WTC11 (cell line): ENCODE results near the gene LCE3E.

Experiments
- AR ChIP-seq: fragments of 250-450 bp; sonication (Bioruptor Pico); IDR thresholded peaks from 2 replicates; pipeline ENCODE4 v1.9.0; 2021; ENCODE audit warnings: mild to moderate bottlenecking
- E2F4 ChIP-seq: sonication (generic); formaldehyde crosslinking; IDR thresholded peaks from 2 replicates; pipeline ENCODE4 v1.8.1; 2022; ENCODE audit warnings: low read depth, mild to moderate bottlenecking, moderate library complexity, missing genetic modification reagents, borderline replicate concordance
- ETV6 ChIP-seq: sonication (generic); formaldehyde crosslinking; IDR thresholded peaks from 2 replicates; pipeline ENCODE4 v1.8.1; 2022; ENCODE audit warnings: mild to moderate bottlenecking, missing genetic modification reagents
- MAX ChIP-seq: sonication (generic); formaldehyde crosslinking; IDR thresholded peaks from 2 replicates; pipeline ENCODE4 v1.8.0; 2022; ENCODE audit warnings: mild to moderate bottlenecking, missing genetic modification reagents
- TCF7 ChIP-seq: sonication (generic); formaldehyde crosslinking; IDR thresholded peaks from 2 replicates; pipeline ENCODE4 v1.8.0; 2022; ENCODE audit warnings: mild to moderate bottlenecking, low read depth, missing genetic modification reagents, moderate library complexity

- TF ChIP-seq ETV6 (CRISPR knock-in tag) (no peak), MAX (CRISPR knock-in tag) (no peak), E2F4 (no peak), AR (CRISPR knock-in tag) (no peak), TCF7 (CRISPR knock-in tag) (no peak)
Measured at GRCh38 chr1:152585586-152585985, 19.0 kb upstream of the LCE3E start.
